ENCODE measurements around the gene IL36RN. TPM values are rescaled to one million over a fixed set of nuclear protein-coding genes. Genes with fewer than 3 reads are reported as not detected.

Gene IL36RN
- total RNA-seq, 1 experiment from 2014 or later: not detected

GRCh38 chr2:113014067-113014466, 44.9 kb upstream of the IL36RN start:
- no TSS peak for BruUV-seq (replicated peaks)
- POLR2A ChIA-PET: no interaction called here
- H3K4me1 Mint-ChIP-seq (ENCODE audit: low read depth, unreplicated experiment): no peaks in the 10 kb centered on the region
- H3K27me3 ChIP-seq (replicated peaks; ENCODE audit: control insufficient read depth, insufficient read depth, low read length): no peaks in the 10 kb centered on the region
- H3K36me3 Mint-ChIP-seq (ENCODE audit: insufficient read depth, unreplicated experiment): no peaks in the 10 kb centered on the region
- H3K36me3 ChIP-seq (ENCODE audit: control insufficient read depth, insufficient read depth, low read length): no peaks in the 10 kb centered on the region
- no peak for DNase-seq
- H3K4me3 ChIP-seq (ENCODE audit: low read depth, low read length): no peak overlapping the region
- no peak for TF ChIP-seq CTCF (IDR thresholded peaks at IDR 0.05; ENCODE audit: insufficient read depth in 1 of 2, low read depth in 1 of 2, low read length in 1 of 2, severe bottlenecking in 1 of 2, unreplicated experiment in 1 of 2)
- intact Hi-C loops (cut with micrococcal nuclease; ENCODE audit: unreplicated experiment): no loop called here
- H3K27ac Mint-ChIP-seq (ENCODE audit: unreplicated experiment): no peak overlapping the region
- no peak overlapping the region for H3K4me3 Mint-ChIP-seq (ENCODE audit: unreplicated experiment)
- CTCF ChIA-PET: no interaction called here
- peaks cover 25% of the 10 kb centered on the region for H3K9me3 Mint-ChIP-seq (ENCODE audit: unreplicated experiment)
- no peaks in the 10 kb centered on the region for H3K4me1 ChIP-seq
- H3K9me3 ChIP-seq: no peaks in the 10 kb centered on the region
- peaks cover 27% of the 10 kb centered on the region for H3K27me3 Mint-ChIP-seq (ENCODE audit: insufficient read depth, unreplicated experiment)

- Mint-ChIP-seq H3K27me3 (ENCODE audit: insufficient read depth, unreplicated experiment) (peaks cover 30% of the 10 kb centered on the region), H3K4me1 (ENCODE audit: low read depth, unreplicated experiment) (no peaks in the 10 kb centered on the region), H3K4me3 (ENCODE audit: unreplicated experiment) (no peak overlapping the region), H3K9me3 (ENCODE audit: unreplicated experiment) (peaks cover 35% of the 10 kb centered on the region), H3K36me3 (ENCODE audit: insufficient read depth, unreplicated experiment) (no peaks in the 10 kb centered on the region), H3K27ac (ENCODE audit: unreplicated experiment) (no peak overlapping the region)
- H3K27me3 ChIP-seq (replicated peaks; ENCODE audit: control insufficient read depth, insufficient read depth, low read length): no peaks in the 10 kb centered on the region
- DNase-seq: no peak
- H3K4me1 ChIP-seq: no peaks in the 10 kb centered on the region
- TF ChIP-seq CTCF (IDR thresholded peaks at IDR 0.05; ENCODE audit: insufficient read depth in 1 of 2, low read depth in 1 of 2, low read length in 1 of 2, severe bottlenecking in 1 of 2, unreplicated experiment in 1 of 2): no peak
- ChIA-PET POLR2A (no interaction called here), CTCF (no interaction called here)
- H3K36me3 ChIP-seq (ENCODE audit: control insufficient read depth, insufficient read depth, low read length): no peaks in the 10 kb centered on the region
- H3K9me3 ChIP-seq: no peaks in the 10 kb centered on the region
- no TSS peak for BruUV-seq (replicated peaks)
- intact Hi-C loops (cut with micrococcal nuclease; ENCODE audit: unreplicated experiment): no loop called here
- no peak overlapping the region for H3K4me3 ChIP-seq (ENCODE audit: low read depth, low read length)
Measured at GRCh38 chr2:113015042-113015441, 44.0 kb upstream of the IL36RN start.

GRCh38 chr2:113015655-113016054, 43.3 kb upstream of the IL36RN start:
- H3K9me3 Mint-ChIP-seq (ENCODE audit: unreplicated experiment): peaks cover 36% of the 10 kb centered on the region
- Histone ChIP-seq H3K4me3 (ENCODE audit: low read depth, low read length) (no peak overlapping the region), H3K36me3 (ENCODE audit: control insufficient read depth, insufficient read depth, low read length) (no peaks in the 10 kb centered on the region), H3K27me3 (replicated peaks; ENCODE audit: control insufficient read depth, insufficient read depth, low read length) (no peaks in the 10 kb centered on the region), H3K9me3 (no peaks in the 10 kb centered on the region), H3K4me1 (no peaks in the 10 kb centered on the region)
- CTCF ChIA-PET: no interaction called here
- H3K4me3 Mint-ChIP-seq (ENCODE audit: unreplicated experiment): no peak overlapping the region
- TF ChIP-seq CTCF (IDR thresholded peaks at IDR 0.05; ENCODE audit: insufficient read depth in 1 of 2, low read depth in 1 of 2, low read length in 1 of 2, severe bottlenecking in 1 of 2, unreplicated experiment in 1 of 2): no peak
- no peaks in the 10 kb centered on the region for H3K4me1 Mint-ChIP-seq (ENCODE audit: low read depth, unreplicated experiment)
- peaks cover 27% of the 10 kb centered on the region for H3K27me3 Mint-ChIP-seq (ENCODE audit: insufficient read depth, unreplicated experiment)
- intact Hi-C loops (cut with micrococcal nuclease; ENCODE audit: unreplicated experiment): no loop called here
- no peak overlapping the region for H3K27ac Mint-ChIP-seq (ENCODE audit: unreplicated experiment)
- no TSS peak for BruUV-seq (replicated peaks)
- POLR2A ChIA-PET: no interaction called here
- no peaks in the 10 kb centered on the region for H3K36me3 Mint-ChIP-seq (ENCODE audit: insufficient read depth, unreplicated experiment)
- DNase-seq: no peak

Measured in Caco-2 (cell line).